Activated CD8-positive, alpha-beta T cell treated with anti-CD3 and anti-CD28 coated beads, Interleukin-2, amount 10 ng/mL, durations not matched to agents 7 days and 5 days (primary cell): ENCODE results near the gene USP43. TPM values are rescaled to one million over a fixed set of nuclear protein-coding genes. Genes with fewer than 3 reads are reported as not detected.
"Not testable (repeated sequence)": the region's sequence is repeated elsewhere in the genome, so short reads cannot be mapped to it uniquely, and the experiment has no call there.

ENCODE experiments used
- ATAC-seq: fragments of 150-1000 bp; cut with Tn5 transposase; one replicate; pipeline ENCODE4 v1.10.0; 2021; ENCODE audit warnings: moderate library complexity
- CTCF ChIA-PET: fragments of 350-600 bp; sonication (Branson Sonifier 250); formaldehyde crosslinking; loops from one replicate; lab custom pipeline; 2021; ENCODE audit warnings: antibody characterized with exemption; lab: Charles Lee
- POLR2A ChIA-PET: fragments of 350-600 bp; sonication (Branson Sonifier 250); formaldehyde crosslinking; loops from one replicate; lab custom pipeline; 2021; ENCODE audit warnings: antibody characterized with exemption; lab: Charles Lee
- DNase-seq: peaks from one replicate; pipeline ENCODE4 v3.0.0-alpha.2; 2020
- H3K27ac Mint-ChIP-seq: one replicate; pipeline ENCODE4 v1.8.0; 2021; ENCODE audit warnings: mild to moderate bottlenecking, mixed read lengths
- H3K27me3 Mint-ChIP-seq: one replicate; pipeline ENCODE4 v1.8.0; 2021; ENCODE audit warnings: low read depth, mixed read lengths
- H3K36me3 Mint-ChIP-seq: one replicate; pipeline ENCODE4 v1.8.0; 2021; ENCODE audit warnings: low read depth, mixed read lengths
- H3K4me1 Mint-ChIP-seq: one replicate; pipeline ENCODE4 v1.8.0; 2021; ENCODE audit warnings: low read depth, mixed read lengths
- H3K4me3 Mint-ChIP-seq: one replicate; pipeline ENCODE4 v1.8.0; 2021; ENCODE audit warnings: mild to moderate bottlenecking, mixed read lengths
- H3K9me3 Mint-ChIP-seq: one replicate; pipeline ENCODE4 v1.8.0; 2022; ENCODE audit warnings: mixed read lengths; ENCODE audit not compliant: insufficient read depth
- total RNA-seq, 2 experiments: library from RNA; stranded (reverse); gene quantifications; one replicate each; pipeline ENCODE4 v1.2.3, GENCODE V29; 2021

USP43 gene, protein sequence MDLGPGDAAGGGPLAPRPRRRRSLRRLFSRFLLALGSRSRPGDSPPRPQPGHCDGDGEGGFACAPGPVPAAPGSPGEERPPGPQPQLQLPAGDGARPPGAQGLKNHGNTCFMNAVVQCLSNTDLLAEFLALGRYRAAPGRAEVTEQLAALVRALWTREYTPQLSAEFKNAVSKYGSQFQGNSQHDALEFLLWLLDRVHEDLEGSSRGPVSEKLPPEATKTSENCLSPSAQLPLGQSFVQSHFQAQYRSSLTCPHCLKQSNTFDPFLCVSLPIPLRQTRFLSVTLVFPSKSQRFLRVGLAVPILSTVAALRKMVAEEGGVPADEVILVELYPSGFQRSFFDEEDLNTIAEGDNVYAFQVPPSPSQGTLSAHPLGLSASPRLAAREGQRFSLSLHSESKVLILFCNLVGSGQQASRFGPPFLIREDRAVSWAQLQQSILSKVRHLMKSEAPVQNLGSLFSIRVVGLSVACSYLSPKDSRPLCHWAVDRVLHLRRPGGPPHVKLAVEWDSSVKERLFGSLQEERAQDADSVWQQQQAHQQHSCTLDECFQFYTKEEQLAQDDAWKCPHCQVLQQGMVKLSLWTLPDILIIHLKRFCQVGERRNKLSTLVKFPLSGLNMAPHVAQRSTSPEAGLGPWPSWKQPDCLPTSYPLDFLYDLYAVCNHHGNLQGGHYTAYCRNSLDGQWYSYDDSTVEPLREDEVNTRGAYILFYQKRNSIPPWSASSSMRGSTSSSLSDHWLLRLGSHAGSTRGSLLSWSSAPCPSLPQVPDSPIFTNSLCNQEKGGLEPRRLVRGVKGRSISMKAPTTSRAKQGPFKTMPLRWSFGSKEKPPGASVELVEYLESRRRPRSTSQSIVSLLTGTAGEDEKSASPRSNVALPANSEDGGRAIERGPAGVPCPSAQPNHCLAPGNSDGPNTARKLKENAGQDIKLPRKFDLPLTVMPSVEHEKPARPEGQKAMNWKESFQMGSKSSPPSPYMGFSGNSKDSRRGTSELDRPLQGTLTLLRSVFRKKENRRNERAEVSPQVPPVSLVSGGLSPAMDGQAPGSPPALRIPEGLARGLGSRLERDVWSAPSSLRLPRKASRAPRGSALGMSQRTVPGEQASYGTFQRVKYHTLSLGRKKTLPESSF
- total RNA-seq = under 1 TPM; 0.16 to 0.18 TPM

- Mint-ChIP-seq H3K27me3 (peaks cover 38% of the 10 kb centered on the region), H3K4me1 (peaks cover 21% of the 10 kb centered on the region), H3K9me3 (no peaks in the 10 kb centered on the region), H3K4me3 (peak within 1 kb of the TSS; percentile 73), H3K36me3 (no peaks in the 10 kb centered on the region), H3K27ac (no peak within 1 kb of the TSS)
- peak; percentile 36 for DNase-seq
- ATAC-seq = peak; percentile 71
- CTCF ChIA-PET = no interaction called here
- POLR2A ChIA-PET = no interaction called here
Measured at GRCh38 chr17:9644910-9645751, at the start of gene USP43. Gene USP43 (plus strand): TSS chr17:9645517. CDS start chr17:9645633, 116 bp downstream.

DNA sequence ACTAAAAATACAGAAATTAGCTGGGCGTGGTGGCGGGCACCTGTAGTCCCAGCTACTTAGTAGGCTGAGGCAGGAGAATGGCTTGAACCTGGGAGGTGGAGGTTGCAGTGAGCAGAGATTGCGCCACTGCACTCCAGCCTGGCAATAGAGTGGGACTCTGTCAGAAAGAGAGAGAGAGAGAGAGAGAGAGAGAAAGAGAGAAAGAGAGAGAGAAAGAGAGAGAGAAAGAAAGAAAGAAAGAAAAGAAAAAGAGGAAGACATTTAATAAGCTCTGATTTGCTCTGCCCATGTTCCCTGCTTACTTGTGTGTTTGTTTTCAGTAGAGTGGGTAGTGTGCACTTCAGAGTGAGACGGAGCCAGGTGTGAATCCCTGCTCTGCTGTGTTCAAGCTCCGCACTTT is 47.7 kb upstream of the USP43 start:
- H3K9me3 Mint-ChIP-seq, CTCF ChIA-PET, H3K4me3 Mint-ChIP-seq, H3K4me1 Mint-ChIP-seq, POLR2A ChIA-PET, H3K27me3 Mint-ChIP-seq, DNase-seq, ATAC-seq, H3K36me3 Mint-ChIP-seq, H3K27ac Mint-ChIP-seq: not testable (repeated sequence)

- ATAC-seq (no peak), DNase-seq (no peak)
- POLR2A ChIA-PET = no interaction called here
- Mint-ChIP-seq H3K27ac (no peak overlapping the region), H3K4me3 (no peak overlapping the region), H3K4me1 (no peaks in the 10 kb centered on the region), H3K36me3 (no peaks in the 10 kb centered on the region), H3K9me3 (no peaks in the 10 kb centered on the region), H3K27me3 (peaks cover 5% of the 10 kb centered on the region)
- CTCF ChIA-PET = no interaction called here
Measured at GRCh38 chr17:9598661-9599060, 46.7 kb upstream of the USP43 start.

DNA sequence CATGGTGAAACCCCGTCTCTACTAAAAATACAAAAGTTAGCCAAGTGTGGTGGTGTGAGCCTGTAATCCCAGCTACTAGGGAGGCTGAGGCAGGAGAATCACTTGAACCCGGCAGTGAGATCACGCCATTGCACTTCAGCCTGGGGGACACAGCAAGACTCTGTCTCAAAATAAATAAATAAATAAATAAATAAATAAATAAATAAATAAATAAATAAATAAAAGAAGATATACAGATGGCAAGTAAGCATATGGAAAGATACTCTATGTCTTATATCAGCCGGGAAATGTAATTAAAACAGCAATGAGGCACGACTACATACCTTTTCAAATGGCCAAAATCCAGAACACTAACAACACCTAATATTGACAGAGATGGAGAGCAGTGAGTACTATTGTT is 40.7 kb upstream of the USP43 start:
- CTCF ChIA-PET, ATAC-seq, H3K27ac Mint-ChIP-seq, H3K36me3 Mint-ChIP-seq, H3K27me3 Mint-ChIP-seq, H3K9me3 Mint-ChIP-seq, POLR2A ChIA-PET, H3K4me1 Mint-ChIP-seq, H3K4me3 Mint-ChIP-seq, DNase-seq: not testable (repeated sequence)

GRCh38 chr17:9606453-9606852 is 38.9 kb upstream of the USP43 start:
- H3K4me1 Mint-ChIP-seq = no peaks in the 10 kb centered on the region

DNA sequence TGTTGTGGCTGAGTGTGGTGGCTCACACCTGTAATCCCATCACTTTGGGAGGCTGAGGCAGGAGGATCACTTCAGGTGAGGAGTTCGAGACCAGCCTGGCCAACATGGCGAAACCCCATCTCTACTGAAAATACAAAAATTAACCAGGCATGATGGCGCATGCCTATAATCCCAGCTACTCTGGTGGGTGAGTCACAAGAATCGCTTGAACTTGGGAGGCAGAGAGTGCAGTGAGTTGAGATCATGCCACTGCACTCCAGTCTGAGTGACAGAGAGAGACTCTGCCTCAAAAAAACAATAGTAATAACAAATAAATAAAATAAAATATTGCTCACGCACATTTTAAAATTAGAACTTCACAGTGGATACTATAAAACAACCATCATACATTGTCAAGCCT is 38.3 kb upstream of the USP43 start:
- H3K9me3 Mint-ChIP-seq, H3K4me3 Mint-ChIP-seq, H3K27me3 Mint-ChIP-seq, ATAC-seq, H3K4me1 Mint-ChIP-seq, H3K36me3 Mint-ChIP-seq, CTCF ChIA-PET, H3K27ac Mint-ChIP-seq, DNase-seq: not testable (repeated sequence)
- POLR2A ChIA-PET = interaction anchor here (0.7 kb wide), 1 partner anchor 350 kb away, joined by 3 read pairs; no protein-coding TSS in a partner anchor

More at GRCh38 chr17:9606453-9606852, 38.9 kb upstream of the USP43 start:
- H3K4me3 Mint-ChIP-seq = no peak overlapping the region
- no peak for ATAC-seq
- DNase-seq = no peak
- ChIA-PET CTCF (no interaction called here), POLR2A (interaction anchor here (0.7 kb wide), 1 partner anchor 351 kb away, joined by 3 read pairs; no protein-coding TSS in a partner anchor)
- H3K27ac Mint-ChIP-seq = no peak overlapping the region
- no peaks in the 10 kb centered on the region for H3K36me3 Mint-ChIP-seq
- H3K9me3 Mint-ChIP-seq = no peaks in the 10 kb centered on the region
- H3K27me3 Mint-ChIP-seq = no peaks in the 10 kb centered on the region

DNA sequence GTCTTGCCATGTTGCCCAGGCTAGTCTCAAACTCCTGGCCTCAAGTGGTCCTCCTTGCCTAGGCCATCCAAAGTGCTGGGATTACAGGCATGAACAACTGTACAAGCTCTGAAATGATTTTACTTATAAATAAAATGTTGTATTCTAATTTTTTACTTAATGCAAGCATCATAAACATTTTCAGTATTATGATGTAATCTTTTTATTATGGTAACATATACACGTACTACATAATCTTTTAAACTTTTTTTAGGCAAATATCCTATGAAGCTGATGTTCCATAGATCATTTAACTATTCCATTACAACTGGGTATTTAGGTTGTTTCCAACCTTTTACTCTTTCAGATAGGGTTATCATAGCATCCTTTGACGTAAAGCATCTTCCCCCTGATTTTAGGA is 33.8 kb upstream of the USP43 start:
- Mint-ChIP-seq H3K4me3 (no peak overlapping the region), H3K27me3 (peaks cover 2% of the 10 kb centered on the region), H3K9me3 (peaks cover 4% of the 10 kb centered on the region), H3K4me1 (no peaks in the 10 kb centered on the region), H3K36me3 (no peaks in the 10 kb centered on the region), H3K27ac (no peak overlapping the region)
- POLR2A ChIA-PET = no interaction called here
- no peak for ATAC-seq
- CTCF ChIA-PET = no interaction called here
- no peak for DNase-seq

DNA sequence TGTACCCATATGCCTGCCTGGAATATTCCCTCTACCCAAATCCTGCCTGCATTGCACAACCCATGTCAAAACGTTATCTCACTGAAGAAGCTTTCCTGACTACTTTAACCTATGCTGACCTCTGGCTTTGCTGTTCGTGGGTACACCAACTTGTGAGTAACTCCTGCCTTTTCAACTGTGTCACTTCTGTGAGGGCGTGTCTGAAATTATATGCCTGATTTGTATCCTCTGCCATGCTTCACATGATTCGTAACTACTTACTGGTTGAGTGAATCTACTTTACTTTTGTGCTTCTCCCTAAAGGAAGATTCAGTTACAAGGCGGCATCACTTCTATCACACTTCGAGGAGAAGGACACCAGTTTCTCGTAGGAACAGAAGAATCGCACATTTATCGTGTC is 33.3 kb upstream of the USP43 start:
- POLR2A ChIA-PET = no interaction called here
- Mint-ChIP-seq H3K9me3 (peaks cover 4% of the 10 kb centered on the region), H3K36me3 (no peaks in the 10 kb centered on the region), H3K27me3 (peaks cover 2% of the 10 kb centered on the region), H3K4me3 (no peak overlapping the region), H3K4me1 (no peaks in the 10 kb centered on the region), H3K27ac (no peak overlapping the region)
- ATAC-seq = no peak
- CTCF ChIA-PET = no interaction called here
- DNase-seq = no peak

DNA sequence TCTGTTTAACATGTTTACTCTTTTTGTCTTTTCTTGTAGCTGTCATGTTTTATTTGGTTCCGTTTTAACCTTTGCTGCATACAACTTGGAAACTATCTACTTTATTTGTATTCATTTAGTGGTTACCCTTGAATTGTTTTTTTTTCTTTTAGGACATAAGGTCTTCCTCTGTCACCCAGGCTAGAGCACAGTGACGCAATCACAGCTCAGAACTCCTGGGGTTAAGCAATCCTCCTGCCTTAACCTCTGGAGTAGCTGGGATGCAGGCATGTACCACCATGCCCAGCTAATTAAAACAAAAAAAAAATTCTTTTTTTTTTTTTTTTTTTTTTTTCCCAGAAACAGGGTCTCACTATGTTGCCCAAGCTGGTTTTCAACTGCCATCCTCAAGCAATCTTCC is 29.8 kb upstream of the USP43 start:
- DNase-seq = no peak
- Mint-ChIP-seq H3K4me1 (no peaks in the 10 kb centered on the region), H3K36me3 (no peaks in the 10 kb centered on the region), H3K9me3 (peaks cover 4% of the 10 kb centered on the region), H3K27ac (no peak overlapping the region), H3K4me3 (no peak overlapping the region), H3K27me3 (peaks cover 2% of the 10 kb centered on the region)
- no peak for ATAC-seq
- POLR2A ChIA-PET = no interaction called here
- CTCF ChIA-PET = interaction anchor here (0.7 kb wide), 1 partner anchor 193 kb away, joined by 3 read pairs; no protein-coding TSS in a partner anchor

GRCh38 chr17:9622961-9623360 is 22.4 kb upstream of the USP43 start:
- H3K4me1 Mint-ChIP-seq = no peaks in the 10 kb centered on the region
- H3K4me3 Mint-ChIP-seq = no peak overlapping the region
- ATAC-seq (no peak), DNase-seq (no peak)
- ChIA-PET CTCF (no interaction called here), POLR2A (no interaction called here)
- no peaks in the 10 kb centered on the region for H3K36me3 Mint-ChIP-seq
- H3K27me3 Mint-ChIP-seq = peaks cover 4% of the 10 kb centered on the region
- H3K9me3 Mint-ChIP-seq = peaks cover 21% of the 10 kb centered on the region
- H3K27ac Mint-ChIP-seq = no peak overlapping the region

DNA sequence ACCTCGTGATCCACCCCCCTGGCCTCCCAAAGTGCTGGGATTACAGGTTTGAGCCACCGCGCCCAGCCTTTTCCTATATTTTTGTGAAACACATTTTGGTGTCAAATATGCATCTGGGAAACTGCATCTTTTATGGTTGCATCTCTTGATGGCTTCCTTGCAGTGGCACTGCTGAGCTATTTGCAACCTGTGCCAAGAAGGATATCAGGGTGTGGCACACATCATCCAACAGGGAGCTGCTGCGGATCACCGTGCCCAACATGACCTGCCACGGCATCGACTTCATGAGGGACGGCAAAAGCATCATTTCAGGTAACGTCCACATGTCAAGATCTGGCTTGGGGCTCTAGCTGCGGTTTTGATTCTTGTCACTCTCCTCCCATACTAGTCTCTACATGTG is 16.8 kb upstream of the USP43 start:
- H3K27ac Mint-ChIP-seq = no peak overlapping the region
- ATAC-seq = no peak
- CTCF ChIA-PET = no interaction called here

More for the DNA sequence above, 16.8 kb upstream of the USP43 start:
- H3K4me1 Mint-ChIP-seq = no peaks in the 10 kb centered on the region
- POLR2A ChIA-PET = no interaction called here
- H3K4me3 Mint-ChIP-seq = no peak overlapping the region
- DNase-seq = no peak
- H3K9me3 Mint-ChIP-seq = peaks cover 8% of the 10 kb centered on the region
- no peaks in the 10 kb centered on the region for H3K36me3 Mint-ChIP-seq
- peaks cover 3% of the 10 kb centered on the region for H3K27me3 Mint-ChIP-seq
